SK-N-SH (cell line): ENCODE measurements around the gene PHF12. TPM values are rescaled to one million over a fixed set of nuclear protein-coding genes. Genes with fewer than 3 reads are reported as not detected.

Experiments
- CTCF ChIA-PET: fragments of 300-600, 350-600 bp; formaldehyde crosslinking; extraction: SDS; loops from one replicate; lab custom pipeline; 2021; lab: Yijun Ruan, JAX
- POLR2A ChIA-PET: fragments of 350-600 bp; sonication (Branson Sonifier 250); formaldehyde crosslinking; extraction: SDS; loops from one replicate; lab custom pipeline; 2020; ENCODE audit warnings: antibody characterized with exemption, inconsistent platforms; lab: Yijun Ruan, JAX
- DNase-seq: peaks from one replicate; pipeline ENCODE4 v3.0.0; 2012
- H2AFZ ChIP-seq: fragments of 200-600 bp; sonication (generic); 2 replicates; pipeline ENCODE4 v1.8.1; 2016; ENCODE audit warnings: antibody characterized with exemption, mild to moderate bottlenecking, low read depth
- H3F3A ChIP-seq: fragments of 200-600 bp; sonication (generic); replicated peaks from 2 replicates; pipeline ENCODE3; 2016; ENCODE audit warnings: antibody characterized with exemption, mild to moderate bottlenecking; ENCODE audit not compliant: insufficient read depth
- H3K27ac ChIP-seq, 2 experiments: fragments of 200-500 bp in 1 of 2; fragments of 200-600 bp in 1 of 2; sonication (Bioruptor generic) in 1 of 2; sonication (generic), shearing (Covaris generic) in 1 of 2; 2 replicates each; pipeline versions ENCODE4 v1.5.1 to v1.6.1; 2014 to 2016; ENCODE audit warnings: low read depth in 2 of 2, inconsistent platforms in 1 of 2, low read length in 1 of 2, mild to moderate bottlenecking in 1 of 2, mixed read lengths in 1 of 2
- H3K27me3 ChIP-seq: fragments of 200-600 bp; sonication (generic), shearing (Covaris generic); 2 replicates; pipeline ENCODE4 v1.6.1; 2016; ENCODE audit warnings: mixed run types; ENCODE audit not compliant: insufficient read depth
- H3K36me3 ChIP-seq, 2 experiments: fragments of 200-500 bp in 1 of 2; fragments of 200-600 bp in 1 of 2; sonication (Bioruptor generic) in 1 of 2; sonication (generic) in 1 of 2; replicated peaks in 1 of 2; 2 replicates each; pipeline versions ENCODE3 to v1.5.1; 2014 to 2016; ENCODE audit warnings: low read length in 1 of 2, mild to moderate bottlenecking in 1 of 2; ENCODE audit not compliant: insufficient read depth in 2 of 2, control insufficient read depth in 1 of 2
- H3K4me1 ChIP-seq, 2 experiments: fragments of 200-500 bp in 1 of 2; fragments of 200-600 bp in 1 of 2; sonication (Bioruptor generic) in 1 of 2; sonication (generic), shearing (Covaris generic) in 1 of 2; 2 replicates each; pipeline versions ENCODE4 v1.5.1 to v1.6.1; 2014 to 2016; ENCODE audit warnings: low read depth in 1 of 2, low read length in 1 of 2, mixed run types in 1 of 2; ENCODE audit not compliant: insufficient read depth in 2 of 2, control insufficient read depth in 1 of 2
- H3K4me2 ChIP-seq: fragments of 200-600 bp; sonication (generic), shearing (Covaris generic); 2 replicates; pipeline ENCODE4 v1.6.1; 2017; ENCODE audit warnings: mixed run types
- H3K4me3 ChIP-seq, 2 experiments: fragments of 200-500 bp in 1 of 2; fragments of 200-600 bp in 1 of 2; sonication (Bioruptor generic) in 1 of 2; sonication (generic), shearing (Covaris generic) in 1 of 2; 2 replicates each; pipeline versions ENCODE4 v1.5.1 to v1.8.1; 2014 to 2016; ENCODE audit warnings: low read depth in 2 of 2, inconsistent platforms in 1 of 2, low read length in 1 of 2, mild to moderate bottlenecking in 1 of 2, mixed read lengths in 1 of 2, moderate library complexity in 1 of 2
- H3K79me2 ChIP-seq: fragments of 200-600 bp; sonication (generic); 2 replicates; pipeline ENCODE4 v1.8.1; 2017; ENCODE audit warnings: mild to moderate bottlenecking; ENCODE audit not compliant: insufficient read depth
- H3K9ac ChIP-seq: fragments of 200-600 bp; sonication (generic); 2 replicates; pipeline ENCODE4 v1.6.1; 2017; ENCODE audit warnings: mixed run types
- H3K9me2 ChIP-seq: fragments of 200-600 bp; sonication (generic); 2 replicates; pipeline ENCODE4 v1.6.1; 2017; ENCODE audit warnings: mixed run types
- H3K9me3 ChIP-seq: fragments of 200-600 bp; sonication (generic); 2 replicates; pipeline ENCODE4 v1.6.1; 2017; ENCODE audit warnings: mixed run types, mild to moderate bottlenecking, moderate library complexity
- H4K20me1 ChIP-seq: fragments of 200-600 bp; sonication (generic); 2 replicates; pipeline ENCODE4 v1.6.1; 2017; ENCODE audit warnings: mild to moderate bottlenecking, mixed run types; ENCODE audit not compliant: insufficient read depth
- FOSL2 ChIP-seq: IDR thresholded peaks from 2 replicates; pipeline ENCODE4 v1.4.0; 2012; ENCODE audit warnings: low read depth, mild to moderate bottlenecking, moderate library complexity, borderline replicate concordance
- FOXJ3 ChIP-seq: sonication (generic); formaldehyde crosslinking; IDR thresholded peaks from 2 replicates; pipeline ENCODE4 v1.5.1; 2020; ENCODE audit warnings: mild to moderate bottlenecking, missing genetic modification reagents
- GABPA ChIP-seq: IDR thresholded peaks from 2 replicates; pipeline ENCODE4 v1.4.0; 2012; ENCODE audit warnings: low read depth, mild to moderate bottlenecking
- JUND ChIP-seq: IDR thresholded peaks from 2 replicates; pipeline ENCODE4 v1.4.0; 2012
- NFIC ChIP-seq: IDR thresholded peaks from 2 replicates; pipeline ENCODE4 v1.4.0; 2012; ENCODE audit warnings: borderline replicate concordance
- NRF1 ChIP-seq: IDR thresholded peaks from 2 replicates; pipeline ENCODE4 v1.6.1; 2012; ENCODE audit warnings: low read depth, mild to moderate bottlenecking, low read length
- POLR2AphosphoS5 ChIP-seq: IDR thresholded peaks from 2 replicates; pipeline ENCODE4 v1.6.1; 2012; ENCODE audit warnings: low read depth, low read length
- RCOR1 ChIP-seq: fragments of 150-350 bp; IDR thresholded peaks from 2 replicates; pipeline ENCODE4 v1.6.1; 2017; ENCODE audit warnings: antibody characterized with exemption, low read length
- RFX5 ChIP-seq: IDR thresholded peaks from 2 replicates; pipeline ENCODE4 v1.6.1; 2012; ENCODE audit warnings: mild to moderate bottlenecking, improper control_type of control experiment, low read length
- RXRA ChIP-seq: IDR thresholded peaks from 2 replicates; pipeline ENCODE4 v1.4.0; 2012; ENCODE audit warnings: low read depth, mild to moderate bottlenecking, borderline replicate concordance
- SIN3A ChIP-seq: IDR thresholded peaks from 2 replicates; pipeline ENCODE4 v1.6.1; 2012; ENCODE audit warnings: low read depth, mild to moderate bottlenecking, low read length, moderate library complexity, borderline replicate concordance
- TAF1 ChIP-seq: IDR thresholded peaks from 2 replicates; pipeline ENCODE4 v1.6.1; 2012; ENCODE audit warnings: low read depth, mild to moderate bottlenecking, low read length, moderate library complexity, borderline replicate concordance
- TEAD4 ChIP-seq: IDR thresholded peaks from 2 replicates; pipeline ENCODE4 v1.4.0; 2012; ENCODE audit warnings: mild to moderate bottlenecking, borderline replicate concordance; ENCODE audit not compliant: insufficient read depth
- YY1 ChIP-seq: IDR thresholded peaks from 2 replicates; pipeline ENCODE4 v1.4.0; 2012; ENCODE audit warnings: low read depth, mild to moderate bottlenecking
- WGBS: methylation state at CpG from one replicate; pipeline ENCODE4 v1.1.6; 2017; ENCODE audit warnings: low lambda C conversion rate; 5-methylcytosine and 5-hydroxymethylcytosine counted together
- polyA plus RNA-seq, 3 experiments: library from polyadenylated mRNA; depleted of rRNA; stranded (reverse); fragments of >200 nt; gene quantifications; 2 replicates each; pipeline ENCODE4 v1.2.3, GENCODE V29; 2012
- TF ChIP-seq, protein P1 (sequence below): IDR thresholded peaks from 2 replicates; pipeline ENCODE4 v1.4.0; 2012; ENCODE audit warnings: low read depth, borderline replicate concordance
- TF ChIP-seq, protein P2 (sequence below): IDR thresholded peaks from 2 replicates; pipeline ENCODE4 v1.4.0; 2012; ENCODE audit warnings: low read depth, borderline replicate concordance
- TF ChIP-seq, protein P3 (sequence below): fragments of 150-350 bp; IDR thresholded peaks from 2 replicates; pipeline ENCODE4 v1.6.1; 2016; ENCODE audit warnings: mild to moderate bottlenecking, low read depth, low read length
- TF ChIP-seq, protein P4 (sequence below): fragments of 150-350 bp; IDR thresholded peaks from 2 replicates; pipeline ENCODE4 v1.6.1; 2017; ENCODE audit warnings: antibody characterized with exemption, low read length, low read depth, borderline replicate concordance
- TF ChIP-seq, protein P5 (sequence below): IDR thresholded peaks from 2 replicates; pipeline ENCODE4; 2012

PHF12 gene
- polyA plus RNA-seq, 1 of the 3 experiments (the other 2 are of a cell fraction), result 24.0 TPM

DNA sequence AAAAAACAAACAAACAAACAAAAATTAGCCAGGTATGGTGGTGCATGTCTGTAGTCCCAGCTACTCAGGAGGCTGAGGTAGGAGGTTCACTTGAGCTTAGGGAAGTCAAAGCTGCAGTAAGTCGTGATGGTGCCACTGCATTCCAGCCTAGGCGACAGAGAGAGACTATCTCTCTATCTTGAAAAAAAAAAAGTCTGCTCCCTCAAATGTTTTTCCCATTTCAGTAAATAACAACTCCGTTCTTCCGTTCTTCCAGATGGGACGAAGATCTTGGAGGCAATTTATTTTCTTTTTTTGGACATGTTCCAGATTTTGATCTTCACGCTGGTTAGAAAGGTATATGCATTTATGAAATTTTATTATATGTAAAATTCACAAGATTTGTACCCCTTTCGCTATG, 77.5 kb downstream of the PHF12 start:
- H3K27me3 ChIP-seq, result no peaks in the 10 kb centered on the region
- H3K36me3 ChIP-seq, result peaks cover 3 to 9% of the 10 kb centered on the region in 2 experiments
- H3K4me3 ChIP-seq, result no peak overlapping the region
- DNase-seq, result no peak
- H3K9me3 ChIP-seq, result no peaks in the 10 kb centered on the region
- no peak overlapping the region for H3K4me2 ChIP-seq
- no peak overlapping the region for H3K27ac ChIP-seq
- no peak overlapping the region for H2AFZ ChIP-seq
- H3K4me1 ChIP-seq, result no peaks in the 10 kb centered on the region
- TF ChIP-seq NFIC (no peak), RCOR1 (no peak), SIN3A (no peak), JUND (no peak), NRF1 (no peak), RXRA (no peak), RFX5 (no peak), FOSL2 (no peak), FOXJ3 (CRISPR knock-in tag) (no peak), TAF1 (no peak), YY1 (no peak), TEAD4 (no peak), GABPA (no peak), POLR2AphosphoS5 (no peak)
- TF ChIP-seq, protein P1, sequence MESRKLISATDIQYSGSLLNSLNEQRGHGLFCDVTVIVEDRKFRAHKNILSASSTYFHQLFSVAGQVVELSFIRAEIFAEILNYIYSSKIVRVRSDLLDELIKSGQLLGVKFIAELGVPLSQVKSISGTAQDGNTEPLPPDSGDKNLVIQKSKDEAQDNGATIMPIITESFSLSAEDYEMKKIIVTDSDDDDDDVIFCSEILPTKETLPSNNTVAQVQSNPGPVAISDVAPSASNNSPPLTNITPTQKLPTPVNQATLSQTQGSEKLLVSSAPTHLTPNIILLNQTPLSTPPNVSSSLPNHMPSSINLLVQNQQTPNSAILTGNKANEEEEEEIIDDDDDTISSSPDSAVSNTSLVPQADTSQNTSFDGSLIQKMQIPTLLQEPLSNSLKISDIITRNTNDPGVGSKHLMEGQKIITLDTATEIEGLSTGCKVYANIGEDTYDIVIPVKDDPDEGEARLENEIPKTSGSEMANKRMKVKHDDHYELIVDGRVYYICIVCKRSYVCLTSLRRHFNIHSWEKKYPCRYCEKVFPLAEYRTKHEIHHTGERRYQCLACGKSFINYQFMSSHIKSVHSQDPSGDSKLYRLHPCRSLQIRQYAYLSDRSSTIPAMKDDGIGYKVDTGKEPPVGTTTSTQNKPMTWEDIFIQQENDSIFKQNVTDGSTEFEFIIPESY, result no peak
- TF ChIP-seq, protein P2, sequence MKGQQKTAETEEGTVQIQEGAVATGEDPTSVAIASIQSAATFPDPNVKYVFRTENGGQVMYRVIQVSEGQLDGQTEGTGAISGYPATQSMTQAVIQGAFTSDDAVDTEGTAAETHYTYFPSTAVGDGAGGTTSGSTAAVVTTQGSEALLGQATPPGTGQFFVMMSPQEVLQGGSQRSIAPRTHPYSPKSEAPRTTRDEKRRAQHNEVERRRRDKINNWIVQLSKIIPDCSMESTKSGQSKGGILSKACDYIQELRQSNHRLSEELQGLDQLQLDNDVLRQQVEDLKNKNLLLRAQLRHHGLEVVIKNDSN, result no peak
- TF ChIP-seq, protein P3, sequence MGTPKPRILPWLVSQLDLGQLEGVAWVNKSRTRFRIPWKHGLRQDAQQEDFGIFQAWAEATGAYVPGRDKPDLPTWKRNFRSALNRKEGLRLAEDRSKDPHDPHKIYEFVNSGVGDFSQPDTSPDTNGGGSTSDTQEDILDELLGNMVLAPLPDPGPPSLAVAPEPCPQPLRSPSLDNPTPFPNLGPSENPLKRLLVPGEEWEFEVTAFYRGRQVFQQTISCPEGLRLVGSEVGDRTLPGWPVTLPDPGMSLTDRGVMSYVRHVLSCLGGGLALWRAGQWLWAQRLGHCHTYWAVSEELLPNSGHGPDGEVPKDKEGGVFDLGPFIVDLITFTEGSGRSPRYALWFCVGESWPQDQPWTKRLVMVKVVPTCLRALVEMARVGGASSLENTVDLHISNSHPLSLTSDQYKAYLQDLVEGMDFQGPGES, result no peak
- TF ChIP-seq, protein P4, sequence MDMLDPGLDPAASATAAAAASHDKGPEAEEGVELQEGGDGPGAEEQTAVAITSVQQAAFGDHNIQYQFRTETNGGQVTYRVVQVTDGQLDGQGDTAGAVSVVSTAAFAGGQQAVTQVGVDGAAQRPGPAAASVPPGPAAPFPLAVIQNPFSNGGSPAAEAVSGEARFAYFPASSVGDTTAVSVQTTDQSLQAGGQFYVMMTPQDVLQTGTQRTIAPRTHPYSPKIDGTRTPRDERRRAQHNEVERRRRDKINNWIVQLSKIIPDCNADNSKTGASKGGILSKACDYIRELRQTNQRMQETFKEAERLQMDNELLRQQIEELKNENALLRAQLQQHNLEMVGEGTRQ, result no peak
- TF ChIP-seq, protein P5, sequence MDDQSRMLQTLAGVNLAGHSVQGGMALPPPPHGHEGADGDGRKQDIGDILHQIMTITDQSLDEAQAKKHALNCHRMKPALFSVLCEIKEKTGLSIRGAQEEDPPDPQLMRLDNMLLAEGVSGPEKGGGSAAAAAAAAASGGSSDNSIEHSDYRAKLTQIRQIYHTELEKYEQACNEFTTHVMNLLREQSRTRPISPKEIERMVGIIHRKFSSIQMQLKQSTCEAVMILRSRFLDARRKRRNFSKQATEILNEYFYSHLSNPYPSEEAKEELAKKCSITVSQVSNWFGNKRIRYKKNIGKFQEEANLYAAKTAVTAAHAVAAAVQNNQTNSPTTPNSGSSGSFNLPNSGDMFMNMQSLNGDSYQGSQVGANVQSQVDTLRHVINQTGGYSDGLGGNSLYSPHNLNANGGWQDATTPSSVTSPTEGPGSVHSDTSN, result no peak
- CTCF ChIA-PET, result no interaction called here
- WGBS, result 89% methylated on average over 7 of the region's 7 CpGs
- H4K20me1 ChIP-seq, result no peaks in the 10 kb centered on the region
- H3K79me2 ChIP-seq, result no peaks in the 10 kb centered on the region
- H3F3A ChIP-seq, result peaks cover 3% of the 10 kb centered on the region
- H3K9ac ChIP-seq, result no peak overlapping the region
- H3K9me2 ChIP-seq, result no peaks in the 10 kb centered on the region
- POLR2A ChIA-PET, result no interaction called here
